GM12891 (cell line): ENCODE results near the gene VENTX.

Experiments used
- POLR2A ChIP-seq: IDR thresholded peaks from 2 replicates; pipeline ENCODE4 v1.6.1; 2011; ENCODE audit warnings: low read depth, low read length, control low read depth
- TAF1 ChIP-seq: IDR thresholded peaks from 2 replicates; pipeline ENCODE4 v1.6.1; 2011; ENCODE audit warnings: low read depth, low read length, control low read depth

GRCh38 chr10:133271521-133272300 is 34.1 kb downstream of the VENTX start:
- TF ChIP-seq POLR2A (no peak), TAF1 (no peak)
